Right lung (tissue), 5 donors: ENCODE results near the gene RAC2. TPM values are rescaled to one million over a fixed set of nuclear protein-coding genes. Genes with fewer than 3 reads are reported as not detected.

Source experiments
- DNase-seq, 2 donors: peaks; one replicate each; pipeline ENCODE4 v3.0.0-alpha.2; 2013
- polyA plus RNA-seq, 5 donors: library from polyadenylated mRNA; unstranded; fragments of 120-200 nt; gene quantifications; one replicate each; pipeline versions ENCODE4 v1.2.1 to v1.2.3, GENCODE V29; 2013; ENCODE audit warnings: inconsistent platforms in 1 of 5, low replicate concordance in 1 of 5; ENCODE audit not compliant: insufficient read length in 5 of 5, insufficient read depth in 1 of 5

RAC2 gene
- polyA plus RNA-seq, 5 donors = 6.7 to 11.6 (median 8.1) TPM

DNA sequence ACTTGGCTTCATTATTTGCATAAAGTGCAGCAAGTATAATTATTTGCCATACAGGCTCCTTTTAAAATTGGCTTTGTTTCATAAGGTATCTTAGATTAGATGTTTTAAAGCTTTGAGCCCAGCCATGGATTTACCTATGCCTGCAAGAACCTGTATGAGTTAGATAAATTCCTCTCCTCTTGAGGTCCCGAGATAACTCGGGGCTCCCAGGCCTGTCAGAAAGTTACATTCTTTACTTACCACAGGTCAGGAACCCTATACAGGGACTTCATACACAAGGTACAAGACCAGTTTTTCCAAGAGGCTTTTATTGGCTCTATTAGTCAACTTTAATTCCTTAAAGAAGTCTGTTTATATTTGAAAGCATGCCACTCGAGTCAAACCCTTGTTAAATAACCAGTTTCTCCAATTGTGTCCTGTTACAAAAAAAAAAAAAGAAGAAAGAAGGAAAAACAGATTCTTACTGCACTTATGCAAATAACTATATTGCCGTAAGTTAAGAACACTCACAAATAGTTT lies 53.7 kb downstream of the RAC2 start:
- no peak for DNase-seq

DNA sequence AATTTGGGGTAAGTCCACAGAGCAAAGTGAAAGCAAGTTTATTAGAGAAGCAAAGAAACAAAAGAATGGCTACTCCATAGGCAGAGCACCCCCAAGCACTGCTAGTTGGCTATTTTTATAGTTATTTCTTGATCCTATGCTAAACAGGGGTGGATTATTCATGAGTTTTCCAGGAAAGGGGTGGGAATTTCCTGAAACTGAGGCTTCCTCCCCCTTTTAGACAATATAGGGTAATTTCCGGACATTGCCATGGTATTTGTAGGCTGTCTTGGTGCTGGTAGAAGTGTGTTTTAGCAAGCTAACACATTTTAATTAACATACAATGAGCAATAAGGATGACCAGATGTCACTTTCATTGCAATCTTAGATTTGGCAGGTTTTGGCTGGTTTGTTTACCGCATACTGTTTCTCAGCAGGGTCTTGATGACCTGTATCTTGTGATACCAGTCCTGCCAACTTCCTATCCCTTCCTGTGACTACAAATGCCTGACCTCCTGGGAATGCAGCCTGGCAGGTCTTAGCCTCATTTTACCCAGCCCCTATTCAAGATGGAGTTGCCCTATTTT lies 55.1 kb downstream of the RAC2 start:
- no peak for DNase-seq

DNA sequence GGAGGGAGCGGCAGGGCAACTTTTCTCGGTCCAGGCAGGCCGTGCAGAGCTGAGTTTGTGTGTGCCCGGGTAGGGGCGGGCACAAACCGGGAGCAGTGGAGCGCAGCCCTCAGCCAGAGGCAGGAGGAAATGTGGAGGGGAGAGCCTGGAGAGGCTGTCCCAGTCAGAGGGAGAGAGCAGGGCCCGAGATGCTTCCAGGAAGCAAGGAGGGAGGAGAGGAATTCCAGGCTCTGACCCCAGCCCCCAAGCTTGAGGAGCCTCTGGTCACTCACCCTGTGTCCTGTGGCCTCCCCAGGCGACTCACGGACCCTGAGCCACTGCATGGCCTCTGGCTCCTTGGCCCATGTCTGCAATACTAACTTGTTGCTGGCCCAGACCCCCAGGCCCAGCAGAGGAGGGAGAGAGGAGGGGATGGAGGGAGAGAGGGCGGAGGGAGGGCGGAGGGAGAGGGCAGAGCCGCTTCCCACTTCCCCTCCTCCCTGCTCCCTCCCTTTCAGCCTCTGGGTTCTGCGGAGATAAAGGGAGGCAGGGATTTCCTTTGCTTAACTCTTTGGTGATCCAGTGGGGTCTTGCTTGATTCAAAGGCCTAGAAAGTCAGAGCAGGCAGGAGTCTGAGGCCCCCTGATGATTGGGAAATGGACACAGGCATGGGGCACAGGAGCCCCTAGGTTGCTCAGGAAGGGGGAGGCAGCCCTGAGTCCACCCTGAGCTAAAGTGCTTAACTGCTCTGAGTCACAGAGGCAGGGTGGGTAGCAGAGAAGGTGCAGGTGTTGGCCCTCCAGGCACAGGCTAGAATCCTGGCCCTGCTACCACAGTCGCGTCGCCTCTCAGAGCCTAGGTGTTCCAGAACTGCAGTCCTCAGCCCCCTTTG lies 55.9 kb downstream of the RAC2 start, which contains the start of gene C1QTNF6:
C1QTNF6 (minus strand) TSS at position 357 of the 871 bp plus-strand sequence; CDS start at position 323, 34 bp downstream.
- DNase-seq = peak; percentile 78 to 80

GRCh38 chr22:37187552-37187890 lies 56.5 kb downstream of the RAC2 start:
- DNase-seq = no peak

DNA sequence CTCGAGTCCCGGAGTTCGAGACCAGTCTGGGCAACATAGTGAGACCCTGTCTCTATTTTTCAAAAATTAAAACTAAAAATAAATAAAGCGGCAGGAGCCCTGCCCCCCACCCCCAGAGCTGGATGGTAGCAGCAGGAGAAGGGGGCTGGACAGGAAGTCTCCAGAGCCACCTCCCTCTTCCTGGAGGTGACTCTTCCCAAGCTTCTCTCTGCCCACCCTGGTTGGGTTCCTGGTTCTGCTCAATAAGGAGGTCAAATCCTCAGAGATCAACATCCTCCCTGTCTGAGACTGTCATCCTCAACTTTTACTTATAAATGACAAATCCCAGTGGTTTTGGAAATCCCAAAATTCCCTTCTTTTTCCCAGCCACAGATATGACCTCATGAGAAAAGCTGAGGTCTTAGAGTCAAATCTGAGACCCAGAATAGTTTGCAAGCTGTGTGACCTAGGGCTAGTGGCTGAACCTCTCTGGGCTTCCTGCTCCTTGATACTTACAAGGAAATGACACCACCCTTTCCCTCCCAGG lies 57.0 kb downstream of the RAC2 start:
- no peak for DNase-seq

- DNase-seq = peak; percentile 49 to 55
Measured at GRCh38 chr22:37186228-37186996, 57.7 kb downstream of the RAC2 start.

DNA sequence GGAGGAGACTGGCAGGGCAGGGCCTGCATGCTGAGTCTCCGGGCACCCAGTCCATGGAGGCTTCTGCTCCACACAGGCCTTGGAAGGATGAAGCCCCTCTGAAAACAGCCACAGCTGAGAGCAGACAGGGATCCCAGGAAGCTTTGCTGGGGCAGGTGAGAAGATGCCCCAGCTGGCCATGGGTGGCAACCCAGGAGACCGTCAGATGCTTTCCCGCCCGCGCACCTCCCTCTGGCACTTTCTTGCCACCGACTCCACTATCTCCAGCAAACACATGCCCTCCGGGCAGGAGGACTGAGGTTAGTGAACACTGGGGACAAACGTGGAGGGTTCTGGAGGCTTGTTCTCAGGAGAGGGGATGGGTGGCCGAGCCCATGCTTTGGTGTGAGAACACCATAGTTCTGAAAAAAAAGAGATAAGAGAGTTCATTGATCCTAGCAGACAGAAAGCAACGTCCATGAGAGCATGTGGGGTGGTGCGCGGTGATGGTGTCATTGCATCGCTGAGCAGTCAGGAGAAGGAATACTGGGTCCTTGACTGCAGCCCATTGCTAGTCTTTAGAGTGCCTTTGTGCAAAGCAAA lies 58.3 kb downstream of the RAC2 start:
- DNase-seq = no peak

DNA sequence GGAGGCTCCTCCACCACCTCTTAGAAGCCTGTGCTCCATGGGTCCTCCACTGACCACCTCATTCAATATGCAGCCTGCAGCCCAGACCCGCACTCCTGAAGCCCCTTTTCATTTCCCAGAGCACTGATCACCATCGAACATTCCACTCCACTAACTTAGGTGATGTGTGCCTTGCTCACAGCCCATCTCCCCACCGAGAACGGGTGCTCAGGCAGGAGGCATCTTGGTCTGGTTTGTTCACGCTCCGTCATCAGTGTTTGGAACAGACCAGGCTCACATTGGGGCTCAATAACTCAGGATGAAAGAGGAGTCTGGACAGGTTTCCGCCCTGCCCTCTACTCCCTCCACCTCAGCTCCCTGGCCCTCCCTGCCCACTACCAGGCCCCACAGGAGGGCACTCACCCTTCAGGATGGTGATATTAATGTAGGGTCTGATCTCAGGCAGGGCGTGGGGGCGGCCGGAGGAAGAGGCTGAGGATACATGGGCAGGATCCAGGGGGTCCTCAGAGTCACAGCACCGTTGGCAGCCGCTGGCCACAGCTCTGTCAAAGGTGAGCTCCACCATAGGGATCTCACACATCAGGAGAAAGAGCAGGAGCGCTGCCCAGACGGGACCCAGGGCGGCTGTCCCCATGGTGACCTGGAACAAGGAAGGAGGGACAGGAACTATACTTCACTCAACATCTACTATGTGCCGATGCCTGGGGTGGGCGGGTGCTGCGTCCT lies 59.1 kb downstream of the RAC2 start:
- no peak for DNase-seq

- no peak for DNase-seq
Measured at GRCh38 chr22:37184380-37184755, 59.7 kb downstream of the RAC2 start.

GRCh38 chr22:37183432-37184379 lies 60.4 kb downstream of the RAC2 start:
- no peak for DNase-seq

- DNase-seq = no peak
Measured at GRCh38 chr22:37182949-37183245, 61.2 kb downstream of the RAC2 start.

DNA sequence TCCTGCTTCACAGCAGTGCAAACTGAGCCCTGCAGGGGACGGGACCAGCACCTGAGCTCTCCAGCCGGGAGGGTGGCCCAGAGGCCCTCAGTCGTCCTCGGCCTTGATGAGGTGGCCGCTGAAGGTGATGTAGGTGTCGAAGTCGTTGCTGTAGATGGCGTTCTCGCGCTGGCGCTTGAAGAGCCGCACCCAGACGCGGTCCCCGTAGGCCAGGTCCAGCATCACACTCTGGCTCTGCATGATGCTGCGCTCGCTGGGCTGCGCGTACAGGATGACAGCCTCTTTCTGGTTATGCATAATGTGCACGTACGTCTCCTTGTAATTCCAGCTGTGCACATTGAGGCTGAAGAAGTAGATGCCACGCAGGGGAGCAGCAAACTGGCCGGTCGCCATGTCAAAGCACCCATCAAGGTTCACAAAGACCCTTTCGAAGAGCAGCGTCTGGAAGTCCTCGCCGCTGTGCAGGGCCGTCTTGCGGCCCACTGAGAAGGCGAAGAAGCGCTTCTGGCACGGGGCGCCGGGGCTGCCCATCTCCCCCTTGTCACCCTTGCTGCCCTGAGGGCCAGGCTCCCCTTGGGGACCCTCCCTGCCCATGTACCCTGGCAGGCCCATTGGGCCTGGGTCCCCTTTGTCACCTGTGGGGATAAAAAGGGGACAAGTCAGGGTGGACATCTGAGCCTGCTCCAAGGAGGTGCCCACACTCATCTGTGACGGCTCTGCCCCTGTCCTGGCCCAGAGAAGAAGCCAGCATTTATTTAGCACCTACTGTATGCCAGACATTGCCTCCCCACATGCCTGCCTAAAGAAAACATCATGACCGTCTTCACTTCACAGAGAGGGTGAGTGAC lies 61.7 kb downstream of the RAC2 start:
- DNase-seq = no peak

DNA sequence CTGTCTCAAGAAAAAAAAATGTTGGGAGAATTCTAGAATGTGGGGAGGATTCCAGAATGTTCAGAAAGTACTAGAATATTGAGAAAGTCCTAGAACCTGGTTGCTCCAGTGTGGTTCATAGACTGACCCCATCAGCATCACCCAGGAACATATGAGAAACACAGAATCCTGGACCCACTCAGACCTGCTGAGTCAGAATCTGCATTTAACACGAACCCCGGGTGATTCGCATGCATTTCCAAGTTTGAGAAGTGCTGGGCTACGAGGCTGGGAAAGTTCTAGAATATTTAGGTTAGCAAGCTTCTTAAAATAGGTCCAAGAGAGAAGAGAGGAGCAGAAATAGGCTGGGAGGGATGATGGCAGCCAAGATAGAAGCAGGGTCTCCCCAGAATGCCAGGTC lies 62.4 kb downstream of the RAC2 start:
- DNase-seq = no peak

DNA sequence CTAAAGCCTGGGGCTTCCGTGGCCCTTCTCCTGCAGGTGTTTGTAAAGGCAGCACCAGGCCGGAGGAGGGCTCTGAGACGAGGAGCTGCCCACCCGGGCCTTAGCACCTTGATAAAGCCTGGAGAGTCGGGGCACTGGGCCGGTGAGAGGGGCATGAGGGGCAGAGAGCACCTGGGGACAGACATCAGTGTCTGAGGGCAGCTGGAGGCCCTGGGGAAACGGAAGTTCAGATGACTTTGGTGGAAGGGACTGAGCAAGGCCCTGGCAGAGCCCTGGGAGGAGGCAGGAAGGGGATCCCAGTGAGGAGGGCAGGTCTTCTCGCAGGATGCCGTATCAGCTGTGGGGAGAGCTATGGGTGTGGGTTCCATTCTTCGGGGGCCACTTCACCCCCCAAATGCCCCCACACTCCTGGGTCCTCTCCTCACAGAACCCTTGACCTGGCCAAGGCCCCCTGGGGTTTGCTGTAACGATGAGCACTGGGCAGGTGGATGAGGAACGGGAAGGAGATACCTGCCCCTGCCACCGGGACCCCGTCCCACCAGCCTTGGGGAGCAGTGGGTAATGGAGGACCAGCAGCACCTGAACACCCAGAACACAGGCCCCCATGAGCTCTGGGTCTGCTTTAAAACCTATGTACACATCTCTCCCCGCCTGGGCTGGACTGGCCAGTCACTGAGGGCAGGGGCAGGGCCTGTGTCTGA lies 63.4 kb downstream of the RAC2 start:
- no peak for DNase-seq

- DNase-seq = no peak
Measured at GRCh38 chr22:37179622-37180420, 64.2 kb downstream of the RAC2 start.

GRCh38 chr22:37179126-37179470 lies 65.0 kb downstream of the RAC2 start:
- no peak for DNase-seq

DNA sequence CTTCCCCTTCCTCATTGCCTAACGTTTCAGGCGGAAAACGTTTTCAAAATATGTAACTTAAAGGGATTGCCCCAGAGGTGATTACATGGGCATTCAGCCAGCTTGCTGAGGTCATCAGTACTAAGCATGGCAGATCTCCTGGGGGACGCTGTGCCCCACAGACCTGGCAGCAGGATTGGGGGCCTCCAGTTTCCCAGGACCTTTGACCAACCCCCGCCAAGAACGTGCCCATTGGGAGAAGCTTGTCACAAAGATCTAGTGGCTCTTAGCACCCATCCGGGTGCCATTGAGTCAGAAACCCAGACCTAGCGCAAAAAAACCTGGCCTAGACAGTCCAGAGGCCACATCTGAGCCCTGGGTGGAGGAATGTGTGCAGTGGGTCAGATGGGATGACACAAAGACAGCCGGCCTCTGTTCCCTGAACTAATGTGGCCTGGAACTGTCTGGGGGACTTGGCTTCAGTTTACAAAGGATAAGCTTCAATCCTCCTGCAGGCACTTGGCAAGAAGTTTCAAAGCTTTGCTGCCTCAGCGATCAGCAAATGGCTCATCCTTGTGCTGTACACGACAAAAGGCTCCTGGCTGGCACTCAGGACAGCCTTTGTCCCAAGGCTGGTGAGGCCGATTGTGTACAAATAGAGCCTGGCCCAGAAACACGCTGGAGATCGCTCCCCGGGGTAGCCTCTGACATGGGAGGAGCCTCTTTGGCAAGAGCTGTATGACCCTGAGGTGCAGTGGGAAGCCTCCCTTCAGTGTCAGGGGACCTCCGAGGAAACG lies 65.5 kb downstream of the RAC2 start:
- peak in 1 of 2 donors; percentile 36 for DNase-seq
